Osteoblast (primary cell): ENCODE data around the gene PSG11. TPM values are rescaled to one million over a fixed set of nuclear protein-coding genes. Genes with fewer than 3 reads are reported as not detected.
"Not testable (repeated sequence)": the region's sequence is repeated elsewhere in the genome, so short reads cannot be mapped to it uniquely, and the experiment has no call there.

Source experiments
- DNase-seq: peaks from one replicate; pipeline ENCODE4 v3.0.0; 2011; ENCODE audit warnings: low spot score, mixed read lengths; ENCODE audit not compliant: insufficient read length; ENCODE audit errors: missing footprints
- H2AFZ ChIP-seq: 2 replicates; pipeline ENCODE4 v1.6.0; 2011; ENCODE audit warnings: mild to moderate bottlenecking, low read length
- H3K27ac ChIP-seq: 2 replicates; pipeline ENCODE4 v1.5.1; 2011; ENCODE audit warnings: mild to moderate bottlenecking, low read depth, low read length, moderate library complexity
- H3K27me3 ChIP-seq: 2 replicates; pipeline ENCODE4 v1.6.0; 2012; ENCODE audit warnings: mild to moderate bottlenecking, control low read depth, inconsistent platforms, low read length, moderate library complexity; ENCODE audit not compliant: insufficient read depth
- H3K36me3 ChIP-seq: 2 replicates; pipeline ENCODE4 v1.5.1; 2011; ENCODE audit warnings: mild to moderate bottlenecking, low read length, control low read depth, moderate library complexity; ENCODE audit not compliant: insufficient read depth
- H3K4me1 ChIP-seq: 2 replicates; pipeline ENCODE4 v1.5.1; 2011; ENCODE audit warnings: mild to moderate bottlenecking, low read length, control low read depth, moderate library complexity; ENCODE audit not compliant: insufficient read depth
- H3K4me2 ChIP-seq: 2 replicates; pipeline ENCODE4 v1.6.0; 2011; ENCODE audit warnings: mild to moderate bottlenecking, low read length; ENCODE audit not compliant: insufficient read depth
- H3K4me3 ChIP-seq: fragments of 200-600 bp; sonication (generic); 3 replicates; pipeline ENCODE4 v1.5.1; 2012; ENCODE audit warnings: mild to moderate bottlenecking, low read length, inconsistent platforms; ENCODE audit not compliant: insufficient read depth
- H3K79me2 ChIP-seq: 2 replicates; pipeline ENCODE4 v1.6.0; 2012; ENCODE audit warnings: mild to moderate bottlenecking, low read length, control low read depth, inconsistent platforms; ENCODE audit not compliant: insufficient read depth
- H3K9me3 ChIP-seq: 2 replicates; pipeline ENCODE4 v1.5.1; 2011; ENCODE audit warnings: low read depth, low read length, control low read depth
- H4K20me1 ChIP-seq: 2 replicates; pipeline ENCODE4 v1.6.0; 2012; ENCODE audit warnings: mild to moderate bottlenecking, low read length, control low read depth; ENCODE audit not compliant: insufficient read depth
- CTCF ChIP-seq: IDR thresholded peaks from 2 replicates; pipeline ENCODE4 v1.5.1; 2011; ENCODE audit warnings: mild to moderate bottlenecking, low read depth, low read length, moderate library complexity; ENCODE audit errors: extremely low read depth
- total RNA-seq: library from RNA; depleted of rRNA; stranded (reverse); fragments of >200 nt; gene quantifications from 2 replicates; pipeline ENCODE4 v1.2.3, GENCODE V29; 2012

PSG11 gene
- total RNA-seq, 1 donor = not detected

- H4K20me1 ChIP-seq, DNase-seq, H3K4me2 ChIP-seq, H3K27me3 ChIP-seq, H2AFZ ChIP-seq, H3K36me3 ChIP-seq, H3K9me3 ChIP-seq, H3K27ac ChIP-seq, H3K4me1 ChIP-seq, H3K4me3 ChIP-seq, H3K79me2 ChIP-seq: not testable (repeated sequence)
- TF ChIP-seq CTCF = peak; percentile 42
These were observed 5.4 kb upstream of the PSG11 start for GRCh38 chr19:43031645-43032044.

- Histone ChIP-seq H3K4me1 (no peaks in the 10 kb centered on the region), H3K4me2 (no peak overlapping the region), H3K27ac (no peak overlapping the region), H4K20me1 (no peaks in the 10 kb centered on the region), H2AFZ (no peak overlapping the region), H3K9me3 (no peaks in the 10 kb centered on the region), H3K36me3 (no peaks in the 10 kb centered on the region), H3K4me3 (no peak overlapping the region), H3K27me3 (no peaks in the 10 kb centered on the region), H3K79me2 (no peaks in the 10 kb centered on the region)
- no peak for TF ChIP-seq CTCF
- DNase-seq = no peak
These were observed 2.6 kb upstream of the PSG11 start for GRCh38 chr19:43028866-43029265.

GRCh38 chr19:43027985-43028384 lies 1.7 kb upstream of the PSG11 start:
- not testable (repeated sequence) for H3K36me3 ChIP-seq, H3K4me1 ChIP-seq, H3K27ac ChIP-seq, H3K4me3 ChIP-seq, H2AFZ ChIP-seq, H3K79me2 ChIP-seq, DNase-seq, H3K9me3 ChIP-seq, H3K4me2 ChIP-seq, H3K27me3 ChIP-seq, H4K20me1 ChIP-seq
- TF ChIP-seq CTCF = peak; percentile 26

- H3K4me3 ChIP-seq, H3K27ac ChIP-seq, H4K20me1 ChIP-seq, H3K9me3 ChIP-seq, H3K27me3 ChIP-seq, H2AFZ ChIP-seq, H3K79me2 ChIP-seq, H3K36me3 ChIP-seq, DNase-seq, H3K4me1 ChIP-seq, H3K4me2 ChIP-seq: not testable (repeated sequence)
These were observed 792 bp upstream of the PSG11 start for GRCh38 chr19:43027061-43027460.

GRCh38 chr19:43022098-43022497 lies 4.2 kb downstream of the PSG11 start:
- H3K27ac ChIP-seq = peak overlapping the region; percentile 93
- not testable (repeated sequence) for H3K79me2 ChIP-seq, H3K4me3 ChIP-seq, H2AFZ ChIP-seq, H4K20me1 ChIP-seq, H3K9me3 ChIP-seq, DNase-seq, H3K27me3 ChIP-seq, H3K4me2 ChIP-seq, H3K36me3 ChIP-seq
- H3K4me1 ChIP-seq = peaks cover 10% of the 10 kb centered on the region

- H2AFZ ChIP-seq, H3K36me3 ChIP-seq, H3K4me2 ChIP-seq, H3K4me3 ChIP-seq, H3K79me2 ChIP-seq, H3K9me3 ChIP-seq, H4K20me1 ChIP-seq, H3K27me3 ChIP-seq: not testable (repeated sequence)
- peak; percentile 66 for DNase-seq
- Histone ChIP-seq H3K27ac (peak overlapping the region; percentile 93), H3K4me1 (peaks cover 10% of the 10 kb centered on the region)
These were observed 4.6 kb downstream of the PSG11 start for GRCh38 chr19:43021629-43022028.
